A549 treated with CpdA at 1 μM for 4 hours (cell line): ENCODE measurements around the gene TEFM. TPM values are rescaled to one million over a fixed set of nuclear protein-coding genes. Genes with fewer than 3 reads are reported as not detected.

ENCODE experiments used
- total RNA-seq: library from RNA; stranded (reverse); fragments of 200-300 nt; extraction: Qiagen RNA extraction; gene quantifications from 5 replicates; pipeline ENCODE4 v1.2.3, GENCODE V29; 2022; ENCODE audit warnings: low read depth

TEFM gene, protein sequence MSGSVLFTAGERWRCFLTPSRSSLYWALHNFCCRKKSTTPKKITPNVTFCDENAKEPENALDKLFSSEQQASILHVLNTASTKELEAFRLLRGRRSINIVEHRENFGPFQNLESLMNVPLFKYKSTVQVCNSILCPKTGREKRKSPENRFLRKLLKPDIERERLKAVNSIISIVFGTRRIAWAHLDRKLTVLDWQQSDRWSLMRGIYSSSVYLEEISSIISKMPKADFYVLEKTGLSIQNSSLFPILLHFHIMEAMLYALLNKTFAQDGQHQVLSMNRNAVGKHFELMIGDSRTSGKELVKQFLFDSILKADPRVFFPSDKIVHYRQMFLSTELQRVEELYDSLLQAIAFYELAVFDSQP
- total RNA-seq = 19.7 to 34.9 TPM (median 20.7 TPM) in 5 replicates

DNA sequence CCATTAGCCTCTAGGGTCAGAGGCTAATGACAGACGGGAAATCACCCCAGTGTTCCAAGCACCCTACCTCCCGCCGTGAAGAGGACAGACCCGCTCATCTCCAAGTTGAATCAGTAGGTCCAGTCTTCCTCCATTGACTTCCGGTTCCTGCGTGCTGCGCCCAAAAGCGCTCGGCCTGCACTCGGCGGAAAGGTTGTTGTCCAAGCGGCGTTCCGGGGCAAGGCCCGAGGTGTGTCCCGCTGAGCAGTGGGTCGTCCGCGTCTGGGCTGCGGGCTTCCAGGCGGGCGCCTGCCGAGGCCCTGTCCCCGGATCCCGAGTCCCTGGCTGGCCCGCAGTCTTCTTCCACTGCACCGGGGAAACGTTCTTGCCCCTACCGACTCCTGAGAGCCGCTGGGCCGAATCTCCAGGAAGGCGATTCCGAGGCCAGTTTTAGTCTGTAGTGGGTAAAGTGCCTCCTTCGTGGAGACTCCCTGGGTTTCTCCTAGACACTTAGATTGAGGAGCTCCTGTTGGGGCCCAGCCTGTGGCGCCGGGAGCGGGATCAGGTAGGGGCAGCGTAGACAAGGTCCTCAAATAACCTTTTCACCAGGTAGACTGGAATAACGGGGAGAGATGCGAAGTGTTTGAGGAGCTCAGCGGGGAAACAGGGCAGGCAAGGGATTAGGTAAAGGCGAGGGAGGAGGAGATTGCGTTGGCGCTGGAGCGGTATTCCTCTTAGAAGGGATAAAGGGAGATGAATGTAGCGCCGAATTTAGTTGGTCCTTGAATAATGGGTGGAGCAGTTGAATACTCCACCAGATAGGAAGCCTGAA lies at the start of gene TEFM:
TEFM (minus strand) TSS at position 138 of the 811 bp plus-strand sequence; CDS start at position 98, 40 bp downstream.

DNA sequence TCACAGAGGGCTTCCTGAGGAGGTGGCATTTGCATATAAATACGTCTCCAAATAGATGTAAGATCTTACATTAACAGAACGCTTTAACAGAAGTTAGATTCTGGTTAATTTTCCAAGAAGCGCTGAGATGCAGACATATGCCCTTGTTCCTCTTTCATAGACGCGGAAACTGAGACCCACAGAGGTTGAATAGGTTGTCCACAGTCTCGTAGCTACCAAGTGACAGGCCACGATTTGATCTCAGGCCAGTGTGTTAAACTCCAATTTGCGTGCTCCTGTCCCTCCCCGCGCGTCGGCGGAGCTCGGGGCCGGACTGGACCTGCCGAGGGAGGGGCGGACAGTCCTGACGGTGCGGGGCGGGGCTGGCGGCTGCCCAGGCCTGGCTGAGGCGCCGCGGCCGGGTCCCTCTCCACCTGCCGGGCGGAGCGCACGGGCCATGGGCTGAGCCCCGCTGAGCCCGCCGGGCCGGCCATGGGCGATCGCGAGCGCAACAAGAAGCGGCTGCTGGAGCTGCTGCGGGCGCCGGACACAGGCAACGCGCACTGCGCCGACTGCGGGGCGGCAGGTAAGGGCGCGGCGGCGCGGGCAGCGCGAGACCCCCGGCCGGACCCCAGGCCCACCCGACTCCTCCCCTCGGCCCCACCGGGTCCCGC lies 15.6 kb upstream of the TEFM start, which contains the start of gene ADAP2:
ADAP2 (plus strand) TSS at position 402 of the 653 bp plus-strand sequence; CDS start at position 472, 70 bp downstream.

Other genes with a start within 250 kb of the TEFM start
- 12.6 to 18.6 TPM (median 15.8 TPM) in 5 replicates for gene CRLF3, start 81.5 kb downstream of the TEFM start, total RNA-seq
- gene ATAD5, start 74.3 kb downstream of the TEFM start, total RNA-seq = 3.5 to 6.9 TPM (median 4.3 TPM) in 5 replicates
- gene ADAP2, start 15.7 kb upstream of the TEFM start, total RNA-seq = 2.2 to 3.1 TPM (median 2.8 TPM) in 5 replicates
- 23.6 to 27.2 TPM (median 26.1 TPM) in 5 replicates for gene RNF135, start 64.8 kb upstream of the TEFM start, total RNA-seq
- 16.3 to 22.3 TPM (median 21.5 TPM) in 5 replicates for gene NF1, start 188.7 kb upstream of the TEFM start, total RNA-seq